SK-N-SH (cell line): Measurements from ENCODE around the gene CELSR1. TPM values are rescaled to one million over a fixed set of nuclear protein-coding genes. Genes with fewer than 3 reads are reported as not detected.

ENCODE experiments used
- CTCF ChIA-PET: fragments of 300-600, 350-600 bp; formaldehyde crosslinking; extraction: SDS; loops from one replicate; lab custom pipeline; 2021; lab: Yijun Ruan, JAX
- POLR2A ChIA-PET: fragments of 350-600 bp; sonication (Branson Sonifier 250); formaldehyde crosslinking; extraction: SDS; loops from one replicate; lab custom pipeline; 2020; ENCODE audit warnings: antibody characterized with exemption, inconsistent platforms; lab: Yijun Ruan, JAX
- DNase-seq: peaks from one replicate; pipeline ENCODE4 v3.0.0; 2012
- H2AFZ ChIP-seq: fragments of 200-600 bp; sonication (generic); 2 replicates; pipeline ENCODE4 v1.8.1; 2016; ENCODE audit warnings: antibody characterized with exemption, mild to moderate bottlenecking, low read depth
- H3F3A ChIP-seq: fragments of 200-600 bp; sonication (generic); replicated peaks from 2 replicates; pipeline ENCODE3; 2016; ENCODE audit warnings: antibody characterized with exemption, mild to moderate bottlenecking; ENCODE audit not compliant: insufficient read depth
- H3K27ac ChIP-seq, 2 experiments: fragments of 200-500 bp in 1 of 2; fragments of 200-600 bp in 1 of 2; sonication (Bioruptor generic) in 1 of 2; sonication (generic), shearing (Covaris generic) in 1 of 2; 2 replicates each; pipeline versions ENCODE4 v1.5.1 to v1.6.1; 2014 to 2016; ENCODE audit warnings: low read depth in 2 of 2, inconsistent platforms in 1 of 2, low read length in 1 of 2, mild to moderate bottlenecking in 1 of 2, mixed read lengths in 1 of 2
- H3K27me3 ChIP-seq: fragments of 200-600 bp; sonication (generic), shearing (Covaris generic); 2 replicates; pipeline ENCODE4 v1.6.1; 2016; ENCODE audit warnings: mixed run types; ENCODE audit not compliant: insufficient read depth
- H3K36me3 ChIP-seq, 2 experiments: fragments of 200-500 bp in 1 of 2; fragments of 200-600 bp in 1 of 2; sonication (Bioruptor generic) in 1 of 2; sonication (generic) in 1 of 2; replicated peaks in 1 of 2; 2 replicates each; pipeline versions ENCODE3 to v1.5.1; 2014 to 2016; ENCODE audit warnings: low read length in 1 of 2, mild to moderate bottlenecking in 1 of 2; ENCODE audit not compliant: insufficient read depth in 2 of 2, control insufficient read depth in 1 of 2
- H3K4me1 ChIP-seq, 2 experiments: fragments of 200-500 bp in 1 of 2; fragments of 200-600 bp in 1 of 2; sonication (Bioruptor generic) in 1 of 2; sonication (generic), shearing (Covaris generic) in 1 of 2; 2 replicates each; pipeline versions ENCODE4 v1.5.1 to v1.6.1; 2014 to 2016; ENCODE audit warnings: low read depth in 1 of 2, low read length in 1 of 2, mixed run types in 1 of 2; ENCODE audit not compliant: insufficient read depth in 2 of 2, control insufficient read depth in 1 of 2
- H3K4me2 ChIP-seq: fragments of 200-600 bp; sonication (generic), shearing (Covaris generic); 2 replicates; pipeline ENCODE4 v1.6.1; 2017; ENCODE audit warnings: mixed run types
- H3K4me3 ChIP-seq, 2 experiments: fragments of 200-500 bp in 1 of 2; fragments of 200-600 bp in 1 of 2; sonication (Bioruptor generic) in 1 of 2; sonication (generic), shearing (Covaris generic) in 1 of 2; 2 replicates each; pipeline versions ENCODE4 v1.5.1 to v1.8.1; 2014 to 2016; ENCODE audit warnings: low read depth in 2 of 2, inconsistent platforms in 1 of 2, low read length in 1 of 2, mild to moderate bottlenecking in 1 of 2, mixed read lengths in 1 of 2, moderate library complexity in 1 of 2
- H3K79me2 ChIP-seq: fragments of 200-600 bp; sonication (generic); 2 replicates; pipeline ENCODE4 v1.8.1; 2017; ENCODE audit warnings: mild to moderate bottlenecking; ENCODE audit not compliant: insufficient read depth
- H3K9ac ChIP-seq: fragments of 200-600 bp; sonication (generic); 2 replicates; pipeline ENCODE4 v1.6.1; 2017; ENCODE audit warnings: mixed run types
- H3K9me2 ChIP-seq: fragments of 200-600 bp; sonication (generic); 2 replicates; pipeline ENCODE4 v1.6.1; 2017; ENCODE audit warnings: mixed run types
- H3K9me3 ChIP-seq: fragments of 200-600 bp; sonication (generic); 2 replicates; pipeline ENCODE4 v1.6.1; 2017; ENCODE audit warnings: mixed run types, mild to moderate bottlenecking, moderate library complexity
- H4K20me1 ChIP-seq: fragments of 200-600 bp; sonication (generic); 2 replicates; pipeline ENCODE4 v1.6.1; 2017; ENCODE audit warnings: mild to moderate bottlenecking, mixed run types; ENCODE audit not compliant: insufficient read depth
- CHD2 ChIP-seq: fragments of 150-350 bp; IDR thresholded peaks from 2 replicates; pipeline ENCODE4 v1.6.1; 2018; ENCODE audit warnings: low read length; ENCODE audit not compliant: partially characterized antibody
- ELF1 ChIP-seq: IDR thresholded peaks from 2 replicates; pipeline ENCODE4 v1.4.0; 2012
- EP300 ChIP-seq, 2 experiments: IDR thresholded peaks; 2 replicates each; pipeline versions ENCODE4 v1.4.0 to v1.6.1; 2012; ENCODE audit warnings: borderline replicate concordance in 1 of 2, low read depth in 1 of 2, low read length in 1 of 2
- EZH2phosphoT487 ChIP-seq: fragments of 200-600 bp; sonication (generic); IDR thresholded peaks from 2 replicates; pipeline ENCODE4 v1.6.1; 2017; ENCODE audit warnings: low read depth, mixed run types, mild to moderate bottlenecking, antibody characterized with exemption, moderate library complexity, borderline replicate concordance
- FOXJ3 ChIP-seq: sonication (generic); formaldehyde crosslinking; IDR thresholded peaks from 2 replicates; pipeline ENCODE4 v1.5.1; 2020; ENCODE audit warnings: mild to moderate bottlenecking, missing genetic modification reagents
- FOXM1 ChIP-seq: IDR thresholded peaks from 2 replicates; pipeline ENCODE4 v1.4.0; 2012; ENCODE audit warnings: low read depth, mild to moderate bottlenecking
- GABPA ChIP-seq: IDR thresholded peaks from 2 replicates; pipeline ENCODE4 v1.4.0; 2012; ENCODE audit warnings: low read depth, mild to moderate bottlenecking
- IRF3 ChIP-seq: fragments of 150-350 bp; IDR thresholded peaks from 2 replicates; pipeline ENCODE4 v1.6.1; 2016; ENCODE audit warnings: mild to moderate bottlenecking, low read depth, low read length
- JUND ChIP-seq: IDR thresholded peaks from 2 replicates; pipeline ENCODE4 v1.4.0; 2012
- MXI1 ChIP-seq: IDR thresholded peaks from 2 replicates; pipeline ENCODE4 v1.6.1; 2012; ENCODE audit warnings: mild to moderate bottlenecking, low read depth, low read length, improper control_type of control experiment
- NFIC ChIP-seq: IDR thresholded peaks from 2 replicates; pipeline ENCODE4 v1.4.0; 2012; ENCODE audit warnings: borderline replicate concordance
- POLR2AphosphoS5 ChIP-seq: IDR thresholded peaks from 2 replicates; pipeline ENCODE4 v1.6.1; 2012; ENCODE audit warnings: low read depth, low read length
- RCOR1 ChIP-seq: fragments of 150-350 bp; IDR thresholded peaks from 2 replicates; pipeline ENCODE4 v1.6.1; 2017; ENCODE audit warnings: antibody characterized with exemption, low read length
- RFX5 ChIP-seq: IDR thresholded peaks from 2 replicates; pipeline ENCODE4 v1.6.1; 2012; ENCODE audit warnings: mild to moderate bottlenecking, improper control_type of control experiment, low read length
- TAF1 ChIP-seq: IDR thresholded peaks from 2 replicates; pipeline ENCODE4 v1.6.1; 2012; ENCODE audit warnings: low read depth, mild to moderate bottlenecking, low read length, moderate library complexity, borderline replicate concordance
- TEAD4 ChIP-seq: IDR thresholded peaks from 2 replicates; pipeline ENCODE4 v1.4.0; 2012; ENCODE audit warnings: mild to moderate bottlenecking, borderline replicate concordance; ENCODE audit not compliant: insufficient read depth
- YY1 ChIP-seq: IDR thresholded peaks from 2 replicates; pipeline ENCODE4 v1.4.0; 2012; ENCODE audit warnings: low read depth, mild to moderate bottlenecking
- WGBS: methylation state at CpG from one replicate; pipeline ENCODE4 v1.1.6; 2017; ENCODE audit warnings: low lambda C conversion rate; 5-methylcytosine and 5-hydroxymethylcytosine counted together
- polyA plus RNA-seq, 3 experiments: library from polyadenylated mRNA; depleted of rRNA; stranded (reverse); fragments of >200 nt; gene quantifications; 2 replicates each; pipeline ENCODE4 v1.2.3, GENCODE V29; 2012
- TF ChIP-seq, protein P1 (sequence below): IDR thresholded peaks from 2 replicates; pipeline ENCODE4 v1.4.0; 2012; ENCODE audit warnings: low read depth, borderline replicate concordance

Gene CELSR1
- polyA plus RNA-seq, 1 of the 3 experiments (the other 2 are of a cell fraction) = 5.0 TPM

GRCh38 chr22:46439111-46439510, 98.3 kb downstream of the CELSR1 start (continued):
- no peak for TF ChIP-seq EP300 (IDR thresholded peaks at IDR 0.05; ENCODE audit: borderline replicate concordance in 1 of 2, low read depth in 1 of 2, low read length in 1 of 2)

DNA sequence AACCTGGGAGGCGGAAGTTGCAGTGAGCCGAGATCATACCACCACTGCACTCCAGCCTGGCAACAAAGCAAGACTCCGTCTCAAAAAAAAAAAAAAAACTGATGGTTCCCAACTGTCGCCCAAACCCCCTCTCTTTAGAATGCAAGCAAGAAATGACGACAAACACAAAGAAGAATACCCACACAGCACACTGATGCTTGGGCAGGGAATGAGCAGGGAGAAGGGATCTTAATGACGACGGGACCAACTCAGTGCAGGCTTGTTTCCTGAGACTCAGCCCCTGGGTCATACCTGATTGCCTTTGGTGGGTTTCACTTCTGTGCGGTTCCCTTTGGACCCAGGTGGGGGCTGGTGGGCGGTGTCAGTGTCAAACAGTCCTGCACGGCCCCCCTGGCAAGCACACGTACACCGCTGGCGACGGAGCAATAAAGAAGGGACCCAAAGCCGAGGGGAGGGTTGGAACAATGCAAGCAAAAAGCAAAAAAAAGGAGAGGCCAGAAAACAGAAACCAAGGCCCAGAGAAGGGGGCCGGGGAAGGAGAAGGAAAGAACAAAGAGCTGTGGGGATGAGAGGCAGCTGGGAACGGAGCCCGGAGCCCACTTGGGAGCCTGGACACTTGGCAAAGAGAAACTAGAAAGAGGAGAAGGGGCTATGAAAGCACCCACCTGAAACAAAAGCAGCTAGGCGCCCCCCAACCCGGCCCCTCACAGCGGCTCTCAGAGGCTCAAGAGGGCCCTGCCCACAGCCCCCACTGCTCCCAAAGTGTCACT, 99.6 kb downstream of the CELSR1 start:
- Histone ChIP-seq H3F3A (no peaks in the 10 kb centered on the region), H3K4me1 (no peaks in the 10 kb centered on the region), H3K9ac (no peak overlapping the region), H3K36me3 (no peaks in the 10 kb centered on the region), H3K4me3 (no peak overlapping the region), H3K27me3 (no peaks in the 10 kb centered on the region; the same call in 1 of the 2 replicates), H4K20me1 (no peaks in the 10 kb centered on the region), H2AFZ (no peak overlapping the region), H3K9me2 (no peaks in the 10 kb centered on the region), H3K9me3 (no peaks in the 10 kb centered on the region), H3K27ac (no peak overlapping the region), H3K79me2 (no peaks in the 10 kb centered on the region), H3K4me2 (no peak overlapping the region)
- ChIA-PET POLR2A (no interaction called here), CTCF (interaction anchor here (1.6 kb wide), 1 partner anchor 11 kb away, joined by 5 read pairs; no protein-coding TSS in a partner anchor)
- no peak for DNase-seq
- TF ChIP-seq TEAD4 (no peak), EZH2phosphoT487 (no peak), RCOR1 (no peak), TAF1 (no peak), ELF1 (no peak), RFX5 (no peak), POLR2AphosphoS5 (no peak), CHD2 (no peak), FOXM1 (no peak), NFIC (no peak), YY1 (no peak), JUND (no peak), GABPA (no peak), MXI1 (no peak), FOXJ3 (CRISPR knock-in tag) (no peak), IRF3 (no peak)
- TF ChIP-seq, protein P1, sequence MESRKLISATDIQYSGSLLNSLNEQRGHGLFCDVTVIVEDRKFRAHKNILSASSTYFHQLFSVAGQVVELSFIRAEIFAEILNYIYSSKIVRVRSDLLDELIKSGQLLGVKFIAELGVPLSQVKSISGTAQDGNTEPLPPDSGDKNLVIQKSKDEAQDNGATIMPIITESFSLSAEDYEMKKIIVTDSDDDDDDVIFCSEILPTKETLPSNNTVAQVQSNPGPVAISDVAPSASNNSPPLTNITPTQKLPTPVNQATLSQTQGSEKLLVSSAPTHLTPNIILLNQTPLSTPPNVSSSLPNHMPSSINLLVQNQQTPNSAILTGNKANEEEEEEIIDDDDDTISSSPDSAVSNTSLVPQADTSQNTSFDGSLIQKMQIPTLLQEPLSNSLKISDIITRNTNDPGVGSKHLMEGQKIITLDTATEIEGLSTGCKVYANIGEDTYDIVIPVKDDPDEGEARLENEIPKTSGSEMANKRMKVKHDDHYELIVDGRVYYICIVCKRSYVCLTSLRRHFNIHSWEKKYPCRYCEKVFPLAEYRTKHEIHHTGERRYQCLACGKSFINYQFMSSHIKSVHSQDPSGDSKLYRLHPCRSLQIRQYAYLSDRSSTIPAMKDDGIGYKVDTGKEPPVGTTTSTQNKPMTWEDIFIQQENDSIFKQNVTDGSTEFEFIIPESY = no peak
- WGBS = 77% methylated on average over 19 of the region's 21 CpGs
